Esophagus (tissue), 2 donors: ENCODE results near the gene STARD8. TPM values are rescaled to one million over a fixed set of nuclear protein-coding genes. Genes with fewer than 3 reads are reported as not detected.
A peak's percentile ranks its signal among the peaks of the same experiment; 100 is the strongest.
"Not testable (repeated sequence)": the region's sequence is repeated elsewhere in the genome, so short reads cannot be mapped to it uniquely, and the experiment has no call there.

Source experiments
- H3K27ac ChIP-seq, 2 donors: one replicate each; pipeline ENCODE4 v1.5.1; 2013; ENCODE audit warnings: low read depth in 2 of 2, mild to moderate bottlenecking in 2 of 2, inconsistent platforms in 1 of 2, low read length in 1 of 2, moderate library complexity in 1 of 2
- H3K27me3 ChIP-seq, 2 donors: one replicate each; pipeline ENCODE4 v1.6.1; 2013; ENCODE audit warnings: low read length in 2 of 2, control low read depth in 1 of 2, mild to moderate bottlenecking in 1 of 2; ENCODE audit not compliant: insufficient read depth in 2 of 2, control insufficient read depth in 1 of 2
- H3K36me3 ChIP-seq, 2 donors: one replicate each; pipeline ENCODE4 v1.6.1; 2013; ENCODE audit warnings: low read length in 1 of 2; ENCODE audit not compliant: control insufficient read depth in 2 of 2, insufficient read depth in 2 of 2
- H3K4me1 ChIP-seq, 2 donors: one replicate each; pipeline ENCODE4 v1.6.1; 2013; ENCODE audit warnings: low read length in 1 of 2; ENCODE audit not compliant: control insufficient read depth in 2 of 2, insufficient read depth in 2 of 2
- H3K4me3 ChIP-seq, 2 donors: one replicate each; pipeline ENCODE4 v1.5.1; 2013; ENCODE audit warnings: low read length in 2 of 2, mild to moderate bottlenecking in 2 of 2, low read depth in 1 of 2, moderate library complexity in 1 of 2
- H3K9me3 ChIP-seq, 2 donors: one replicate each; pipeline ENCODE4 v1.6.1; 2013; ENCODE audit warnings: mild to moderate bottlenecking in 2 of 2, low read depth in 1 of 2, low read length in 1 of 2, moderate library complexity in 1 of 2; ENCODE audit not compliant: control insufficient read depth in 2 of 2, insufficient read depth in 1 of 2
- WGBS, 2 donors: extraction: QIAGEN DNeasy Blood & Tissue Kit; methylation state at CpG; one replicate each; pipeline ENCODE4 v1.1.7; 2013; 5-methylcytosine and 5-hydroxymethylcytosine counted together
- polyA plus RNA-seq, 2 donors: library from polyadenylated mRNA; stranded (reverse); fragments of 200-250 nt; gene quantifications; one replicate each; pipeline ENCODE4 v1.2.3, GENCODE V29; 2013
- donor health status: healthy with polysubstance abuse.
- donor health status: Bipolar disorder and iron deficiency.

The STARD8 gene, protein sequence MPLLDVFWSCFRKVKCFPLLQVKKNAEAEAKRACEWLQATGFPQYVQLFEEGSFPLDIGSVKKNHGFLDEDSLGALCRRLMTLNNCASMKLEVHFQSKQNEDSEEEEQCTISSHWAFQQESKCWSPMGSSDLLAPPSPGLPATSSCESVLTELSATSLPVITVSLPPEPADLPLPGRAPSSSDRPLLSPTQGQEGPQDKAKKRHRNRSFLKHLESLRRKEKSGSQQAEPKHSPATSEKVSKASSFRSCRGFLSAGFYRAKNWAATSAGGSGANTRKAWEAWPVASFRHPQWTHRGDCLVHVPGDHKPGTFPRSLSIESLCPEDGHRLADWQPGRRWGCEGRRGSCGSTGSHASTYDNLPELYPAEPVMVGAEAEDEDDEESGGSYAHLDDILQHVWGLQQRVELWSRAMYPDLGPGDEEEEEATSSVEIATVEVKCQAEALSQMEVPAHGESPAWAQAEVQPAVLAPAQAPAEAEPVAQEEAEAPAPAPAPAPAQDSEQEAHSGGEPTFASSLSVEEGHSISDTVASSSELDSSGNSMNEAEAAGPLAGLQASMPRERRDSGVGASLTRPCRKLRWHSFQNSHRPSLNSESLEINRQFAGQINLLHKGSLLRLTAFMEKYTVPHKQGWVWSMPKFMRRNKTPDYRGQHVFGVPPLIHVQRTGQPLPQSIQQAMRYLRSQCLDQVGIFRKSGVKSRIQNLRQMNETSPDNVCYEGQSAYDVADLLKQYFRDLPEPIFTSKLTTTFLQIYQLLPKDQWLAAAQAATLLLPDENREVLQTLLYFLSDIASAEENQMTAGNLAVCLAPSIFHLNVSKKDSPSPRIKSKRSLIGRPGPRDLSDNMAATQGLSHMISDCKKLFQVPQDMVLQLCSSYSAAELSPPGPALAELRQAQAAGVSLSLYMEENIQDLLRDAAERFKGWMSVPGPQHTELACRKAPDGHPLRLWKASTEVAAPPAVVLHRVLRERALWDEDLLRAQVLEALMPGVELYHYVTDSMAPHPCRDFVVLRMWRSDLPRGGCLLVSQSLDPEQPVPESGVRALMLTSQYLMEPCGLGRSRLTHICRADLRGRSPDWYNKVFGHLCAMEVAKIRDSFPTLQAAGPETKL
- under 1 TPM; 0.75 to 0.86 TPM for polyA plus RNA-seq

DNA sequence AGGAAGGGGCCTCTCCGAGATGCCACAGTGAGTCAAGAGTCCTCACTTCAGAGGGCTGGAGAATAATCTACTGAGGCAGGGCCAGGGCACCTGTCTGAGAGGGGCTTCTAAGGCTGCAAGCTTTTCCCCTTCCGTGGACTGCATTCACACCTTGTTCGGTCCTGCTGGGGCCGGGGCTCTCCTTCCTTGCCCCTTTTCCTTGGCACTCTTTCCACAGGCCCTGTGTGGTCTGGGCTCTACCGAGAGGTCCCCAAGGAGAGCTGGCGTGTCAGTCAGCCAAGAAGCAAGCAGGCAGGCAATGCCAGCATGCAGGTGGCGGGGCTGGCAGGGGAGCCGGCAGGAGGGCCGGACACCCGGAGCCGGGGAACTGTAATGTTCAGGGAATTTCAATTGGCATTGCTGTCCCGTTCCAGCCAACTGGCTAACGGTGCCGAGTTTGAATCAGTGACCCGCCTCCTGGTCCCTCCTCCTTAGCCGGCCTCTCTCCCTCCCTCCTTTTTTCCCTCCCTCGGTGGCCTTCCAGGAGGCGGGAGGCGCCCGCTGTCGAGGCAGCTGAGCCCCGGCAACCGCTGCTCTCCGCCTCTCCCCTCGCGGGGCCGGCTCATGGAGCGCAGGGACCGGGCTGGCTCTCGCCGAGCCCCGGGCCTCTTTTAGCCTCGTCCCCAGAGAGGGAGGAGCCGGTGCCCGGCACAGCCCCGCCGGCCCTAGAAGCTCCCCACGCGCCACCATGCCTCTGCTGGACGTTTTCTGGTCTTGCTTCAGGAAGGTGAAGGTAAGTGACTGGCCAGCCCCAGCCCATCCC lies at the start of gene STARD8:
STARD8 (plus strand) TSS at position 511 of the 802 bp plus-strand sequence; CDS start at position 728, 217 bp downstream.
- WGBS, 2 donors = 13 to 42% methylated on average over 28 to 40 of the region's 40 CpGs
- peaks cover 0 to 4% of the 10 kb centered on the region in 2 donors for H3K27me3 ChIP-seq
- no peak within 1 kb of the TSS for H3K27ac ChIP-seq

DNA sequence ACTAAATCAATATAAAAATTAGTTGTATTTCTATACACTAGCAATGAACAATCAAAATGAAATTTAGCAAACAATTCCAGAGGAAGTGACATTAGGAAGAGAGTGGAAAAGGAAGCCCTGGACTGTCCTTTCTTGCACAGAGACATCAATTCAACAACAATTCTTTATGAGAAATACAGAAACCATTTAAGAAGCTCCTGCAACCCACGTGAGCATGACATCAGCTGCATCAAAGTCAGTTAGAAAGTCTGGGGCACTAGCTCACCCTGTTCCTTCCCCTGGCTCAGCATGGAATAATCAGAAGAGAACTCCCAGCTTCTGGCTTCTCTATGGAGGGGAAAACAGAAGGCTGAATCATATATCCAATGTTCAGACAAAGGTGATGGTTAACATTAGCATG lies 48.6 kb upstream of the STARD8 start:
- Histone ChIP-seq H3K27ac (no peak overlapping the region), H3K9me3 (peaks cover 0 to 3% of the 10 kb centered on the region in 2 donors), H3K36me3 (no peaks in the 10 kb centered on the region), H3K4me3 (no peak overlapping the region), H3K4me1 (no peaks in the 10 kb centered on the region), H3K27me3 (no peaks in the 10 kb centered on the region)
- 28 to 40% methylated on average over 1 of the region's 1 CpG for WGBS, 2 donors

More for the DNA sequence above, at the start of gene STARD8:
- H3K36me3 ChIP-seq = no peaks in the 10 kb centered on the region
- H3K9me3 ChIP-seq = no peaks in the 10 kb centered on the region
- H3K4me3 ChIP-seq = peak within 1 kb of the TSS in 1 of 2 donors; percentile 22
- H3K4me1 ChIP-seq = no peaks in the 10 kb centered on the region

DNA sequence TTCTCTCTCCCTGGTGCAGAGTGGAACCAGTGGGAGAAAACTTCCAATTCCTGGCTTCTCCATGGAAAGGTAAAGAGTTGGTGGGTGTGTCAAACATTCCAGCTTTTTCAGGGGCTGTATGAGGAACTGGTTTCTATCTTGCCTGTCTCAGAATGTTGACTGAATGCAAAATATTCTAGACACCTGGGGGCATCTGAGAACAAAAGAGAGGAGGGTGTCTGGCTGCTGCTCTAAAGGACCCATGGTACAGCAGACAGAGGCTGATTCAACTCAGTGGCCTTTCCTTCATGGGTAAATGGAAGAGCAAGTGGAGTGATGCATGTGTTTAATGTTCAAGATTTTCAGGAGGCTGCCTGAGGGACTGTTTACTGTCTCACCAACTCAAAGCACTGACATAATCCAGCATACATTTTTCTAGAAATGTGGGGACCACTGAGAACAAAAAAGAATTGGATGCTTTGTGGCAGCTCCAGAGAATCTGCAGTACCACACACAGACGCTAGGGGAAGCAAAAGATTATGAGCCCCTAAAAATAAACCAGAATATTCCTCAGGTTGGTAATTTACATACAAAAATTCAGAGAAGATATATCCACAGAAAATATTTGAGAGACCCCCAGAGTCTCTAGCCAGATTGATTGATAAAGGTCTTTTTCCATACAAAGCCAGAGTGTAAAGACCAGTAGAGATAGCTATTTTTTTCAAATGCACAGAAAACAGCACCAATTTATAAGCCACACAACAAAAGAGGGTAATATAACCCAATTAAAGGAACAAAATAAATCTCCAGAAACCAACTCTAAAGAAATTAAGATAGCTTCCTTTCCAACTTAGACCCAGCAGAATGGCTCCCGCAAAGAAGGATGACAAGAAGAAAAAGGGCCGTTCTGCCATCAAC lies 48.0 kb upstream of the STARD8 start:
- no peaks in the 10 kb centered on the region for H3K4me1 ChIP-seq
- no peaks in the 10 kb centered on the region for H3K27me3 ChIP-seq
- H3K9me3 ChIP-seq = peaks cover 0 to 3% of the 10 kb centered on the region in 2 donors
- no peak overlapping the region for H3K4me3 ChIP-seq
- WGBS, 2 donors = 63 to 67% methylated on average over 3 of the region's 3 CpGs
- no peak overlapping the region for H3K27ac ChIP-seq
- H3K36me3 ChIP-seq = no peaks in the 10 kb centered on the region

- not testable (repeated sequence) for H3K27ac ChIP-seq, H3K27me3 ChIP-seq, H3K36me3 ChIP-seq, H3K4me1 ChIP-seq, H3K9me3 ChIP-seq, H3K4me3 ChIP-seq
- WGBS, 2 donors = 51 to 60% methylated on average over 2 of the region's 2 CpGs
These were observed 43.2 kb upstream of the STARD8 start for GRCh38 chrX:68604216-68604615.

GRCh38 chrX:68614733-68615132 lies 32.7 kb upstream of the STARD8 start:
- not testable (repeated sequence) for H3K9me3 ChIP-seq, H3K27ac ChIP-seq, H3K36me3 ChIP-seq, H3K4me1 ChIP-seq, H3K27me3 ChIP-seq, H3K4me3 ChIP-seq
- 83 to 93% methylated on average over 3 of the region's 3 CpGs for WGBS, 2 donors

DNA sequence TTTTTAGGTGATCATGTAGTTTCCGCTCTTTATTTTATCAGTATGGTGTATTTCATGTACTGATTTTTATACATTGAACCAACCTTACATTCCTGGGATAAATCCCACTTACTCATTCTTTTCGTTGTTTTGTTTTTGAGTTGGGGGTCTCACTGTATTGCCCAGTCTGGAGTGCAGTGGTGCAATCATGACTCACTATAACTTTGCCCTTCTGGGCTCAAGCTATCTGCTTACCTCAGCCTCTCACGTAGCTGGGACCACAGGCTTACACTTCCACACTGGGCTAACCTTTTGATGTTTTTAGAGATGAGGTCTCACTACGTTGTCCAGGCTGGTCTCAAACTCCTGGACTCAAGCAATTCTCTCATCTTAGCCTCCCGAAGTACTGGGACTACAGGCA lies 19.5 kb upstream of the STARD8 start:
- Histone ChIP-seq H3K4me1 (no peaks in the 10 kb centered on the region), H3K27me3 (no peaks in the 10 kb centered on the region), H3K9me3 (no peaks in the 10 kb centered on the region), H3K36me3 (no peaks in the 10 kb centered on the region), H3K27ac (no peak overlapping the region), H3K4me3 (no peak overlapping the region)
- WGBS, 2 donors = 79 to 88% methylated on average over 5 of the region's 5 CpGs

GRCh38 chrX:68629936-68630335 lies 17.5 kb upstream of the STARD8 start:
- H3K9me3 ChIP-seq, H3K27me3 ChIP-seq: not testable (repeated sequence)
- 68 to 85% methylated on average over 4 of the region's 7 CpGs for WGBS, 2 donors

DNA sequence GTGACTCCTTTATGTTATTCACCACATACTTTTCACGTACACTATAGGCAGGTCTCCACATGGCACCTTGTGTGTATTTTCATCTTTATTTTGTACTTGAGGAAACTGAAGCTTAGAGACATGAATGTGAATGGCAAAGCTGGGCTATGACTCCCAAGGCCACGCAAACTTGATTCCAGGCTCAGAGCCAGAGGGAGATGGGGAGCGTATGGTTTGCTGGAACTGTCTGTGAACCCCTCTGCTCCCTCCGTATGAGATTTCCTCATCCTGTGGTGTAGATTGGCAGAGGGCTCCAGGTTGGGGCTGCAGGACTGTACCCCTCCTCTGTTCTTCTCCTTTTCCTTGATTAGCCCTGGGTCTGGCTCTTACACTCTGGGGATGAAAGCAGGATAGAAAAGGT lies 16.1 kb upstream of the STARD8 start:
- WGBS, 2 donors = 64 to 78% methylated on average over 4 of the region's 4 CpGs
- Histone ChIP-seq H3K4me1 (no peaks in the 10 kb centered on the region), H3K9me3 (no peaks in the 10 kb centered on the region), H3K27ac (no peak overlapping the region), H3K4me3 (no peak overlapping the region), H3K27me3 (no peaks in the 10 kb centered on the region), H3K36me3 (no peaks in the 10 kb centered on the region)

More at GRCh38 chrX:68629936-68630335, 17.5 kb upstream of the STARD8 start:
- H3K4me3 ChIP-seq, H3K27ac ChIP-seq, H3K36me3 ChIP-seq, H3K4me1 ChIP-seq: not testable (repeated sequence)
